Vagina (tissue), 2 donors: ENCODE measurements around the gene MMUT.

ENCODE experiments used
- POLR2A ChIP-seq, 2 donors: fragments of 450-650 bp; IDR thresholded peaks; one replicate each; pipeline ENCODE4 v1.6.1; 2017; ENCODE audit warnings: antibody characterized with exemption in 2 of 2, mild to moderate bottlenecking in 2 of 2, moderate library complexity in 2 of 2
- POLR2AphosphoS5 ChIP-seq, 2 donors: sonication (generic); formaldehyde crosslinking; IDR thresholded peaks; one replicate each; pipeline ENCODE4 v1.9.0; 2017; ENCODE audit warnings: antibody characterized with exemption in 2 of 2, mild to moderate bottlenecking in 2 of 2, low read depth in 1 of 2; ENCODE audit not compliant: insufficient read depth in 1 of 2
- TF ChIP-seq, protein P1 (sequence below), 3 experiments: fragments of 450-650 bp in 2 of 3; fragments of 200-600 bp in 1 of 3; sonication (generic) in 1 of 3; IDR thresholded peaks; one replicate each; pipeline ENCODE4 v1.5.1; 2017 to 2019; ENCODE audit warnings: antibody characterized with exemption in 3 of 3, mild to moderate bottlenecking in 2 of 3, moderate library complexity in 2 of 3

DNA sequence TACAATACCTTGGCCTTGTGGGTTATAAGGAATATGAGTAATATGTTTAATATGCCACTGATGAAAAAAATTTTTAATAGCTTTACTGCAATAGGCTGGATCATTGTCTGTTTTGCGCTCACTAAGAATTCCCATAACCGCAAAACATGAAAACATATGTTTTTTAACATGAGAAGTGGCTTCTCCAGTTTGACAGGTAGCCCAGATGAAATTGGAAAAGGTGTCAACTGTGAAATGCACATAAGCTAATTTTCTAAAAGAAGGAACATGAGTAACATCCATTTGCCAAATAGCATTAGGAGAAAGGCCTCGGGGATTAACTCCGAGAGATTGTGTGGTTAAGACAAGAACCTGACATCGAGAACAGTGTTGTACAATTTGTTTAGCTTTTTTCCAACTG lies 41.6 kb upstream of the MMUT start:
- TF ChIP-seq, protein P1, sequence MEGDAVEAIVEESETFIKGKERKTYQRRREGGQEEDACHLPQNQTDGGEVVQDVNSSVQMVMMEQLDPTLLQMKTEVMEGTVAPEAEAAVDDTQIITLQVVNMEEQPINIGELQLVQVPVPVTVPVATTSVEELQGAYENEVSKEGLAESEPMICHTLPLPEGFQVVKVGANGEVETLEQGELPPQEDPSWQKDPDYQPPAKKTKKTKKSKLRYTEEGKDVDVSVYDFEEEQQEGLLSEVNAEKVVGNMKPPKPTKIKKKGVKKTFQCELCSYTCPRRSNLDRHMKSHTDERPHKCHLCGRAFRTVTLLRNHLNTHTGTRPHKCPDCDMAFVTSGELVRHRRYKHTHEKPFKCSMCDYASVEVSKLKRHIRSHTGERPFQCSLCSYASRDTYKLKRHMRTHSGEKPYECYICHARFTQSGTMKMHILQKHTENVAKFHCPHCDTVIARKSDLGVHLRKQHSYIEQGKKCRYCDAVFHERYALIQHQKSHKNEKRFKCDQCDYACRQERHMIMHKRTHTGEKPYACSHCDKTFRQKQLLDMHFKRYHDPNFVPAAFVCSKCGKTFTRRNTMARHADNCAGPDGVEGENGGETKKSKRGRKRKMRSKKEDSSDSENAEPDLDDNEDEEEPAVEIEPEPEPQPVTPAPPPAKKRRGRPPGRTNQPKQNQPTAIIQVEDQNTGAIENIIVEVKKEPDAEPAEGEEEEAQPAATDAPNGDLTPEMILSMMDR (IDR thresholded peaks at IDR 0.05), result no peak
- TF ChIP-seq POLR2AphosphoS5 (IDR thresholded peaks at IDR 0.05; ENCODE audit: insufficient read depth in 1 of 2, low read depth in 1 of 2), result no peak
- no peak for TF ChIP-seq POLR2A (IDR thresholded peaks at IDR 0.05)
